GM06990 (cell line): ENCODE results near the gene PRR12.

ENCODE experiments used
- DNase-seq: peaks from one replicate; pipeline ENCODE4 v3.0.0-alpha.2; 2011; ENCODE audit not compliant: insufficient read length; ENCODE audit errors: extremely low read depth
- H3K27me3 ChIP-seq: replicated peaks from 2 replicates; pipeline ENCODE4 v1.6.0; 2011; ENCODE audit warnings: low read length; ENCODE audit not compliant: control insufficient read depth, insufficient read depth
- H3K36me3 ChIP-seq: 2 replicates; pipeline ENCODE4 v1.5.1; 2011; ENCODE audit warnings: low read length; ENCODE audit not compliant: control insufficient read depth, insufficient read depth
- H3K4me3 ChIP-seq: replicated peaks from 2 replicates; pipeline ENCODE4 v1.5.1; 2011; ENCODE audit warnings: low read depth, mild to moderate bottlenecking, control low read depth, low read length
- CTCF ChIP-seq: IDR thresholded peaks from 2 replicates; pipeline ENCODE4 v1.5.1; 2011; ENCODE audit warnings: low read length, control low read depth, mild to moderate bottlenecking, inconsistent platforms; ENCODE audit not compliant: insufficient read depth, poor library complexity, severe bottlenecking

The PRR12 gene

GRCh38 chr19:49594157-49594992, 3.4 kb downstream of the PRR12 start:
- no peak for TF ChIP-seq CTCF
- Histone ChIP-seq H3K36me3 (peaks cover 26% of the 10 kb centered on the region), H3K27me3 (no peaks in the 10 kb centered on the region), H3K4me3 (no peak overlapping the region)
- no peak for DNase-seq

GRCh38 chr19:49594993-49595818, 4.2 kb downstream of the PRR12 start:
- TF ChIP-seq CTCF = no peak
- H3K36me3 ChIP-seq = peaks cover 26% of the 10 kb centered on the region
- no peak for DNase-seq
- no peak overlapping the region for H3K4me3 ChIP-seq
- H3K27me3 ChIP-seq = no peaks in the 10 kb centered on the region

GRCh38 chr19:49595819-49596404, 4.9 kb downstream of the PRR12 start:
- no peak for DNase-seq
- no peaks in the 10 kb centered on the region for H3K27me3 ChIP-seq
- H3K4me3 ChIP-seq = no peak overlapping the region
- H3K36me3 ChIP-seq = peaks cover 26% of the 10 kb centered on the region
- TF ChIP-seq CTCF = no peak

- Histone ChIP-seq H3K4me3 (no peak overlapping the region), H3K36me3 (peaks cover 29% of the 10 kb centered on the region), H3K27me3 (no peaks in the 10 kb centered on the region)
- DNase-seq = no peak
- TF ChIP-seq CTCF = no peak
Observed at GRCh38 chr19:49596407-49596806, 5.4 kb downstream of the PRR12 start.

- DNase-seq = no peak
- H3K4me3 ChIP-seq = no peak overlapping the region
- TF ChIP-seq CTCF = no peak
- no peaks in the 10 kb centered on the region for H3K27me3 ChIP-seq
- peaks cover 33% of the 10 kb centered on the region for H3K36me3 ChIP-seq
Observed at GRCh38 chr19:49596954-49597702, 6.1 kb downstream of the PRR12 start.
